Loucy (cell line): ENCODE measurements around the gene HBP1.

ENCODE experiments used
- H2AFZ ChIP-seq: fragments of 200-600 bp; sonication (generic); 2 replicates; pipeline ENCODE4 v1.6.0; 2016; ENCODE audit warnings: antibody characterized with exemption, mild to moderate bottlenecking, low read length, moderate library complexity
- H3F3A ChIP-seq: fragments of 200-600 bp; 2 replicates; pipeline ENCODE4 v1.6.0; 2016; ENCODE audit warnings: antibody characterized with exemption, low read depth, mild to moderate bottlenecking
- H3K27me3 ChIP-seq: fragments of 200-600 bp; sonication (generic); 2 replicates; pipeline ENCODE4 v1.6.1; 2014; ENCODE audit warnings: low read length, mild to moderate bottlenecking; ENCODE audit not compliant: insufficient read depth, poor library complexity, severe bottlenecking
- H3K36me3 ChIP-seq: fragments of 200-600 bp; sonication (generic); 2 replicates; pipeline ENCODE4 v1.6.1; 2016; ENCODE audit warnings: low read length; ENCODE audit not compliant: insufficient read depth
- H3K4me1 ChIP-seq: fragments of 200-600 bp; sonication (generic); 2 replicates; pipeline ENCODE4 v1.5.1; 2014; ENCODE audit warnings: low read length, mild to moderate bottlenecking; ENCODE audit not compliant: insufficient read depth, poor library complexity, severe bottlenecking
- H3K4me2 ChIP-seq: fragments of 200-600 bp; sonication (generic); 2 replicates; pipeline ENCODE4 v1.6.0; 2014; ENCODE audit warnings: antibody characterized with exemption, low read length, low read depth, mild to moderate bottlenecking; ENCODE audit not compliant: poor library complexity, severe bottlenecking
- H3K4me3 ChIP-seq: fragments of 200-600 bp; sonication (generic); 2 replicates; pipeline ENCODE4 v1.5.1; 2014; ENCODE audit warnings: low read length, mild to moderate bottlenecking, mixed read lengths; ENCODE audit not compliant: poor library complexity, severe bottlenecking
- H3K79me2 ChIP-seq: fragments of 200-600 bp; sonication (generic); 2 replicates; pipeline ENCODE4 v1.6.1; 2014; ENCODE audit warnings: low read length; ENCODE audit not compliant: insufficient read depth
- H3K9ac ChIP-seq: fragments of 200-600 bp; sonication (generic); 2 replicates; pipeline ENCODE4 v1.6.0; 2014; ENCODE audit warnings: mild to moderate bottlenecking, low read depth, low read length, moderate library complexity; ENCODE audit not compliant: poor library complexity, severe bottlenecking
- H3K9me2 ChIP-seq: fragments of 200-600 bp; sonication (generic); replicated peaks from 2 replicates; pipeline ENCODE4 v1.6.1; 2016; ENCODE audit warnings: low read depth, low read length, mixed read lengths
- H3K9me3 ChIP-seq: fragments of 200-600 bp; sonication (generic); 2 replicates; pipeline ENCODE4 v1.6.1; 2014; ENCODE audit warnings: mild to moderate bottlenecking, antibody characterized with exemption, low read length, low read depth; ENCODE audit not compliant: insufficient read depth
- H4K20me1 ChIP-seq: fragments of 200-600 bp; sonication (generic); 2 replicates; pipeline ENCODE4 v1.6.0; 2014; ENCODE audit warnings: antibody characterized with exemption, low read length, mild to moderate bottlenecking; ENCODE audit not compliant: insufficient read depth, poor library complexity, severe bottlenecking
- CTCF ChIP-seq: fragments of 200-600 bp; sonication (generic); conservative IDR thresholded peaks from 2 replicates; pipeline ENCODE4 v1.5.1; 2014; ENCODE audit warnings: mild to moderate bottlenecking, antibody characterized with exemption, low read length
- EZH2phosphoT487 ChIP-seq: fragments of 200-600 bp; IDR thresholded peaks from 2 replicates; pipeline ENCODE4 v1.6.1; 2018; ENCODE audit warnings: antibody characterized with exemption, mild to moderate bottlenecking, moderate library complexity, borderline replicate concordance

HBP1 gene

GRCh38 chr7:107173691-107174406, 5.0 kb downstream of the HBP1 start:
- H3K4me2 ChIP-seq = peak overlapping the region; percentile 38
- peaks cover 70% of the 10 kb centered on the region for H3K79me2 ChIP-seq
- no peaks in the 10 kb centered on the region for H3K9me2 ChIP-seq
- no peak overlapping the region for H2AFZ ChIP-seq
- no peaks in the 10 kb centered on the region for H3F3A ChIP-seq
- H4K20me1 ChIP-seq = peaks cover 42% of the 10 kb centered on the region
- no peak overlapping the region for H3K9ac ChIP-seq
- no peaks in the 10 kb centered on the region for H3K27me3 ChIP-seq
- H3K4me3 ChIP-seq = no peak overlapping the region
- TF ChIP-seq EZH2phosphoT487 (no peak), CTCF (no peak)
- no peaks in the 10 kb centered on the region for H3K9me3 ChIP-seq
- no peaks in the 10 kb centered on the region for H3K36me3 ChIP-seq
- H3K4me1 ChIP-seq = peaks cover 22% of the 10 kb centered on the region

- Histone ChIP-seq H3K9ac (no peak overlapping the region), H3K4me2 (no peak overlapping the region), H2AFZ (no peak overlapping the region), H3K9me2 (no peaks in the 10 kb centered on the region), H3F3A (no peaks in the 10 kb centered on the region), H4K20me1 (peaks cover 24% of the 10 kb centered on the region), H3K27me3 (no peaks in the 10 kb centered on the region), H3K79me2 (peaks cover 31% of the 10 kb centered on the region), H3K4me3 (no peak overlapping the region), H3K4me1 (peaks cover 10% of the 10 kb centered on the region), H3K9me3 (no peaks in the 10 kb centered on the region), H3K36me3 (peaks cover 37% of the 10 kb centered on the region; the same call in 1 of the 2 replicates)
- TF ChIP-seq EZH2phosphoT487 (no peak), CTCF (no peak)
These were observed 10.7 kb downstream of the HBP1 start for GRCh38 chr7:107179326-107180164.

GRCh38 chr7:107180378-107180777, 11.6 kb downstream of the HBP1 start:
- Histone ChIP-seq H3K36me3 (peaks cover 45% of the 10 kb centered on the region; the same call in 1 of the 2 replicates), H3K4me3 (no peak overlapping the region), H3K79me2 (peaks cover 24% of the 10 kb centered on the region), H3K9me3 (no peaks in the 10 kb centered on the region), H3K4me1 (peaks cover 10% of the 10 kb centered on the region), H3K4me2 (no peak overlapping the region), H2AFZ (no peak overlapping the region), H4K20me1 (peaks cover 20% of the 10 kb centered on the region), H3K27me3 (no peaks in the 10 kb centered on the region), H3K9ac (no peak overlapping the region), H3F3A (no peaks in the 10 kb centered on the region), H3K9me2 (no peaks in the 10 kb centered on the region)
- no peak for TF ChIP-seq CTCF
- no peak for TF ChIP-seq EZH2phosphoT487
